Neural cell (in vitro differentiated cells): ENCODE results near the gene CC2D2B. TPM values are rescaled to one million over a fixed set of nuclear protein-coding genes. Genes with fewer than 3 reads are reported as not detected.

Experiments
- H2AFZ ChIP-seq: fragments of 200-600, 300-800 bp; sonication (generic), shearing (Covaris generic); 2 replicates; pipeline ENCODE4 v1.6.0; 2014; ENCODE audit warnings: low read depth, mild to moderate bottlenecking, antibody characterized with exemption, low read length, moderate library complexity
- H3F3A ChIP-seq: fragments of 200-600 bp; shearing (Covaris generic); 2 replicates; pipeline ENCODE4 v1.6.1; 2016; ENCODE audit warnings: mild to moderate bottlenecking, moderate library complexity, mixed read lengths, antibody characterized with exemption, low read length; ENCODE audit not compliant: insufficient read depth, poor library complexity, severe bottlenecking
- H3K27ac ChIP-seq: fragments of 200-600, 300-800 bp; sonication (generic), shearing (Covaris generic); 2 replicates; pipeline ENCODE4 v1.5.1; 2014; ENCODE audit warnings: mild to moderate bottlenecking, low read length, moderate library complexity
- H3K27me3 ChIP-seq: fragments of 300-800, 200-600 bp; sonication (generic), shearing (Covaris generic); 2 replicates; pipeline ENCODE4 v1.6.0; 2014; ENCODE audit warnings: mild to moderate bottlenecking, low read depth, low read length, moderate library complexity; ENCODE audit not compliant: insufficient read depth
- H3K36me3 ChIP-seq: fragments of 300-800, 200-600 bp; sonication (generic), shearing (Covaris generic); 2 replicates; pipeline ENCODE4 v1.5.1; 2014; ENCODE audit warnings: mild to moderate bottlenecking, antibody characterized with exemption, low read length, moderate library complexity; ENCODE audit not compliant: insufficient read depth
- H3K4me2 ChIP-seq: fragments of 300-800, 200-600 bp; sonication (generic), shearing (Covaris generic); 2 replicates; pipeline ENCODE4 v1.6.0; 2014; ENCODE audit warnings: mild to moderate bottlenecking, low read length
- H3K4me3 ChIP-seq: fragments of 300-800, 200-600 bp; sonication (generic), shearing (Covaris generic); 2 replicates; pipeline ENCODE4 v1.5.1; 2014; ENCODE audit warnings: mild to moderate bottlenecking, low read length, moderate library complexity
- H3K79me2 ChIP-seq: fragments of 200-600 bp; shearing (Covaris generic); replicated peaks from 2 replicates; pipeline ENCODE4 v1.6.0; 2014; ENCODE audit warnings: mild to moderate bottlenecking, low read length, moderate library complexity; ENCODE audit not compliant: insufficient read depth
- H3K9ac ChIP-seq: fragments of 300-800, 200-600 bp; sonication (generic), shearing (Covaris generic); 2 replicates; pipeline ENCODE4 v1.6.1; 2016; ENCODE audit warnings: mild to moderate bottlenecking, low read length, mixed read lengths
- H3K9me2 ChIP-seq: fragments of 200-600 bp; shearing (Covaris generic); 2 replicates; pipeline ENCODE4 v1.6.1; 2016; ENCODE audit warnings: mild to moderate bottlenecking, low read length, mixed read lengths; ENCODE audit not compliant: insufficient read depth
- H3K9me3 ChIP-seq: fragments of 200-600, 300-800 bp; sonication (generic), shearing (Covaris generic); 2 replicates; pipeline ENCODE4 v1.6.1; 2016; ENCODE audit warnings: mild to moderate bottlenecking, mixed run types, low read length, moderate library complexity, mixed read lengths
- H4K20me1 ChIP-seq: fragments of 200-600 bp; shearing (Covaris generic); 2 replicates; pipeline ENCODE4 v1.6.1; 2016; ENCODE audit warnings: mild to moderate bottlenecking, mixed run types; ENCODE audit not compliant: insufficient read depth
- EP300 ChIP-seq: fragments of 450-650 bp; conservative IDR thresholded peaks from 2 replicates; pipeline ENCODE4 v1.6.1; 2014; ENCODE audit warnings: antibody characterized with exemption, mild to moderate bottlenecking, moderate library complexity; ENCODE audit not compliant: poor library complexity, severe bottlenecking
- EZH2 ChIP-seq: fragments of 200-600, 300-800 bp; shearing (Covaris generic), sonication (generic); IDR thresholded peaks from 2 replicates; pipeline ENCODE4 v1.6.1; 2014; ENCODE audit warnings: antibody characterized with exemption, low read length, borderline replicate concordance, mild to moderate bottlenecking; ENCODE audit not compliant: insufficient read depth, poor library complexity, severe bottlenecking
- MXI1 ChIP-seq: fragments of 450-650 bp; conservative IDR thresholded peaks from 2 replicates; pipeline ENCODE4 v1.6.1; 2014; ENCODE audit warnings: antibody characterized with exemption, mild to moderate bottlenecking; ENCODE audit not compliant: poor library complexity, severe bottlenecking
- POLR2AphosphoS5 ChIP-seq: IDR thresholded peaks from 2 replicates; pipeline ENCODE4 v1.6.1; 2012
- RAD21 ChIP-seq: fragments of 450-650 bp; conservative IDR thresholded peaks from 2 replicates; pipeline ENCODE4 v1.6.1; 2014; ENCODE audit warnings: antibody characterized with exemption, mild to moderate bottlenecking, moderate library complexity
- SMC3 ChIP-seq: fragments of 450-650 bp; conservative IDR thresholded peaks from 2 replicates; pipeline ENCODE4 v1.6.1; 2014; ENCODE audit warnings: antibody characterized with exemption, mild to moderate bottlenecking, moderate library complexity; ENCODE audit not compliant: poor library complexity
- TAF1 ChIP-seq: IDR thresholded peaks from 2 replicates; pipeline ENCODE4 v1.6.1; 2012; ENCODE audit warnings: low read depth
- polyA plus RNA-seq: library from polyadenylated mRNA; depleted of rRNA; stranded (reverse); fragments of >200 nt; gene quantifications from 2 replicates; pipeline ENCODE4 v1.2.3, GENCODE V29; 2014
- TF ChIP-seq, protein P1 (sequence below): IDR thresholded peaks from 2 replicates; pipeline ENCODE4 v1.6.1; 2012; ENCODE audit warnings: borderline replicate concordance
- TF ChIP-seq, protein P2 (sequence below): fragments of 450-650 bp; IDR thresholded peaks from 2 replicates; pipeline ENCODE4 v1.5.1; 2014; ENCODE audit warnings: antibody characterized with exemption, mild to moderate bottlenecking, moderate library complexity; ENCODE audit not compliant: poor library complexity, severe bottlenecking

Gene CC2D2B
- polyA plus RNA-seq, 1 donor from 2014 or later, result 0.61 TPM

DNA sequence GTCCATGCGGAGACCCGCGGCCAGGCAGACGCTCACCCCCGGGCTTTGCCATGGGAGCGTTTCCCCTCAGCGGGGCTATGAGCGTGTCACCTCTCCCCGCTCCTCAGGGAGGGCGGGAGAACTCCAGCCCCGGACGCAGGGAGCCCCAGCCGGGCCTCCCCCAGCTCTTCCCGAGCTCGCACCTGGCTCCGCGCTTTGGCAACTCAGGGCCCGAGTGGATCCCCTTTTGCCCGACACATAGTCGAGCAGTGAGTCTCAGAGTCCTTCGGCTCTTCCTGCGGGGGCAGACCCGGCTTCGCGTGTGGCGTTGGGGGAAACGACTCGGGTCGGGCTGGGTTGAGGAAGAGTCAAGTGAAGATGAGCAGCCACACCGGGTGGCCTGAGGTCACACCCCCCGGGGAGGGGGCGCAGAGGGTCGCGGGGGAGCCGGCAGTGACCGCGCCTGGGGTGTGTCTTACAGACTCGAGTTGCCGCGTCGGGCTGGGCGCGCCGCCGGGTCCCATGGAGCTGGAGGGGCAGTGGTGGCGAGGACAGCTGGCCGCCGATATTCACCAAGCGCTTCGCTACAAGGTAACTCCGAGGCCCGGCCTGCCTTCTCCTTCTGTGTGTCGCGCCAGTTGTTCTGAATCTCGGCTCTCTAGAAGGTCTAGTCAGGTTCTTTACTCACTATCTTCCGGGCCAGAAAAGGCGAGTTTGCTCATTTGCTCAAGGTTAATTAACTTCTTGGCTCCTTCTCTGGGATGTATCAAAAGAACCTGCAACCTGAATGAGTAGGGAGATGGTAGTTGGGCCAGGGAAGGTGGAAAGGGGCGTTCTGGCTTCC lies 136.3 kb downstream of the CC2D2B start:
- Histone ChIP-seq H3K9ac (peak overlapping the region; percentile 96), H2AFZ (peak overlapping the region; percentile 80), H3K36me3 (no peaks in the 10 kb centered on the region), H3F3A (peaks cover 4% of the 10 kb centered on the region), H3K4me3 (peak overlapping the region; percentile 94), H3K9me3 (no peaks in the 10 kb centered on the region), H4K20me1 (no peaks in the 10 kb centered on the region), H3K4me2 (peak overlapping the region; percentile 67), H3K27ac (peak overlapping the region; percentile 84), H3K9me2 (no peaks in the 10 kb centered on the region), H3K79me2 (peaks cover 69% of the 10 kb centered on the region), H3K27me3 (no peaks in the 10 kb centered on the region)
- TF ChIP-seq TAF1 (no peak), SMC3 (peak; percentile 16), POLR2AphosphoS5 (peak; percentile 15), EP300 (no peak)
- TF ChIP-seq, protein P1, sequence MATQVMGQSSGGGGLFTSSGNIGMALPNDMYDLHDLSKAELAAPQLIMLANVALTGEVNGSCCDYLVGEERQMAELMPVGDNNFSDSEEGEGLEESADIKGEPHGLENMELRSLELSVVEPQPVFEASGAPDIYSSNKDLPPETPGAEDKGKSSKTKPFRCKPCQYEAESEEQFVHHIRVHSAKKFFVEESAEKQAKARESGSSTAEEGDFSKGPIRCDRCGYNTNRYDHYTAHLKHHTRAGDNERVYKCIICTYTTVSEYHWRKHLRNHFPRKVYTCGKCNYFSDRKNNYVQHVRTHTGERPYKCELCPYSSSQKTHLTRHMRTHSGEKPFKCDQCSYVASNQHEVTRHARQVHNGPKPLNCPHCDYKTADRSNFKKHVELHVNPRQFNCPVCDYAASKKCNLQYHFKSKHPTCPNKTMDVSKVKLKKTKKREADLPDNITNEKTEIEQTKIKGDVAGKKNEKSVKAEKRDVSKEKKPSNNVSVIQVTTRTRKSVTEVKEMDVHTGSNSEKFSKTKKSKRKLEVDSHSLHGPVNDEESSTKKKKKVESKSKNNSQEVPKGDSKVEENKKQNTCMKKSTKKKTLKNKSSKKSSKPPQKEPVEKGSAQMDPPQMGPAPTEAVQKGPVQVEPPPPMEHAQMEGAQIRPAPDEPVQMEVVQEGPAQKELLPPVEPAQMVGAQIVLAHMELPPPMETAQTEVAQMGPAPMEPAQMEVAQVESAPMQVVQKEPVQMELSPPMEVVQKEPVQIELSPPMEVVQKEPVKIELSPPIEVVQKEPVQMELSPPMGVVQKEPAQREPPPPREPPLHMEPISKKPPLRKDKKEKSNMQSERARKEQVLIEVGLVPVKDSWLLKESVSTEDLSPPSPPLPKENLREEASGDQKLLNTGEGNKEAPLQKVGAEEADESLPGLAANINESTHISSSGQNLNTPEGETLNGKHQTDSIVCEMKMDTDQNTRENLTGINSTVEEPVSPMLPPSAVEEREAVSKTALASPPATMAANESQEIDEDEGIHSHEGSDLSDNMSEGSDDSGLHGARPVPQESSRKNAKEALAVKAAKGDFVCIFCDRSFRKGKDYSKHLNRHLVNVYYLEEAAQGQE, result peak; percentile 10
- TF ChIP-seq, protein P2, sequence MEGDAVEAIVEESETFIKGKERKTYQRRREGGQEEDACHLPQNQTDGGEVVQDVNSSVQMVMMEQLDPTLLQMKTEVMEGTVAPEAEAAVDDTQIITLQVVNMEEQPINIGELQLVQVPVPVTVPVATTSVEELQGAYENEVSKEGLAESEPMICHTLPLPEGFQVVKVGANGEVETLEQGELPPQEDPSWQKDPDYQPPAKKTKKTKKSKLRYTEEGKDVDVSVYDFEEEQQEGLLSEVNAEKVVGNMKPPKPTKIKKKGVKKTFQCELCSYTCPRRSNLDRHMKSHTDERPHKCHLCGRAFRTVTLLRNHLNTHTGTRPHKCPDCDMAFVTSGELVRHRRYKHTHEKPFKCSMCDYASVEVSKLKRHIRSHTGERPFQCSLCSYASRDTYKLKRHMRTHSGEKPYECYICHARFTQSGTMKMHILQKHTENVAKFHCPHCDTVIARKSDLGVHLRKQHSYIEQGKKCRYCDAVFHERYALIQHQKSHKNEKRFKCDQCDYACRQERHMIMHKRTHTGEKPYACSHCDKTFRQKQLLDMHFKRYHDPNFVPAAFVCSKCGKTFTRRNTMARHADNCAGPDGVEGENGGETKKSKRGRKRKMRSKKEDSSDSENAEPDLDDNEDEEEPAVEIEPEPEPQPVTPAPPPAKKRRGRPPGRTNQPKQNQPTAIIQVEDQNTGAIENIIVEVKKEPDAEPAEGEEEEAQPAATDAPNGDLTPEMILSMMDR, result no peak

DNA sequence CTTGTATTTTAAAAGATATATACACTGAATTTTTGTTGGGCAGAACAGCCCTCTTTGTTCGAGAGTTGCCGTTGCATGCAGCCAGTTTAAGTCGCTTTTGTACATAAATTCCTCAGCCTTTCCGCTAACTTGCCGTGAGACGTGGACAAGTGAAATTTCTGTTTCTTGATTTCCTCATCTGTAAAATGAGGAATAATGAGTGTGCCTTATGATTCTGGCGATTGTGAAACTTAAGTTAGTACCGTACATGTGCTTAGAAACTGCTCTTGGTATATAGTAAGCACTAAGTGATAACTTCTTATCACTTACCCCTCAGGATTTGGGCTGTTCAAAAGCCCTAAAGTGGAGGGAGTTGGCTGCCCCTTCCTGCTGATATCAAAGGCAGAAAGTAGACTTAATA lies 137.0 kb downstream of the CC2D2B start:
- Histone ChIP-seq H3K4me3 (peak overlapping the region; percentile 94), H3K27ac (peak overlapping the region; percentile 84), H3K4me2 (peak overlapping the region; percentile 67), H3F3A (peaks cover 4% of the 10 kb centered on the region), H3K36me3 (no peaks in the 10 kb centered on the region), H2AFZ (peak overlapping the region; percentile 22), H3K27me3 (no peaks in the 10 kb centered on the region), H3K79me2 (peaks cover 75% of the 10 kb centered on the region), H3K9me3 (no peaks in the 10 kb centered on the region), H3K9ac (peak overlapping the region; percentile 96), H4K20me1 (no peaks in the 10 kb centered on the region), H3K9me2 (no peaks in the 10 kb centered on the region)
- no peak for TF ChIP-seq SMC3
- TF ChIP-seq, protein P2, result no peak
- no peak for TF ChIP-seq TAF1
- TF ChIP-seq, protein P1, result no peak
- no peak for TF ChIP-seq EZH2
- TF ChIP-seq POLR2AphosphoS5, result no peak
- TF ChIP-seq EP300, result no peak
- no peak for TF ChIP-seq MXI1
- TF ChIP-seq RAD21, result no peak
